GM10248 (cell line): Measurements from ENCODE around the gene ZYG11A.

Experiments used
- CTCF ChIA-PET: fragments of 300-600 bp; sonication (Branson Sonifier 250); formaldehyde crosslinking; extraction: SDS; loops from one replicate; lab custom pipeline; 2021; ENCODE audit warnings: antibody characterized with exemption; lab: Yijun Ruan, JAX
- POLR2A ChIA-PET: fragments of 350-650 bp; sonication (Branson Sonifier 250); formaldehyde crosslinking; extraction: SDS; loops from one replicate; lab custom pipeline; 2020; ENCODE audit warnings: antibody characterized with exemption; lab: Yijun Ruan, JAX
- DNase-seq: peaks from one replicate; pipeline ENCODE4 v3.0.0; 2012; ENCODE audit errors: extremely low spot score
- TF ChIP-seq, protein P1 (sequence below): IDR thresholded peaks from 2 replicates; pipeline ENCODE4 v1.5.1; 2012; ENCODE audit warnings: mild to moderate bottlenecking, low read depth; ENCODE audit errors: extremely low read depth, missing control alignments, control extremely low read depth

The ZYG11A gene

DNA sequence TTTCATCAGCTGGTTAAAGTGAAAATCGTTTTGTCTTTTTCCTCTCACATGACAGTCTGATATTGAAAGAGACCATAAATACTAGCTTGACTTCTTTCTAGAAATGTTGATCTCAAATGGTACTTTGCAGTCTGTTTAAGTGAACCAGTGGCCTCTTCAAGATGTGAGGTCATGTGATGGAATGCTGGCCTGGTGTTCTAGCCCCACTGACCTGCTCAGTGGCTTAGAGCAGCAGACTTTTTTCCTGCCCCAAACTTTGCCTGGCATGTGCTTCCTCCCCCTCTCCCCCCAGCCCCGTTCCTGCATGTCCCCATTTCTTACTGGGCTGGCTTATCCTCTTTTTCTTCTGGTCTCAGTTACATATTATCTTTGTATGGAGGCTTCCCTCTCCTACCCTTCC, 34.3 kb downstream of the ZYG11A start:
- DNase-seq, result no peak
- POLR2A ChIA-PET, result no interaction called here
- TF ChIP-seq, protein P1, sequence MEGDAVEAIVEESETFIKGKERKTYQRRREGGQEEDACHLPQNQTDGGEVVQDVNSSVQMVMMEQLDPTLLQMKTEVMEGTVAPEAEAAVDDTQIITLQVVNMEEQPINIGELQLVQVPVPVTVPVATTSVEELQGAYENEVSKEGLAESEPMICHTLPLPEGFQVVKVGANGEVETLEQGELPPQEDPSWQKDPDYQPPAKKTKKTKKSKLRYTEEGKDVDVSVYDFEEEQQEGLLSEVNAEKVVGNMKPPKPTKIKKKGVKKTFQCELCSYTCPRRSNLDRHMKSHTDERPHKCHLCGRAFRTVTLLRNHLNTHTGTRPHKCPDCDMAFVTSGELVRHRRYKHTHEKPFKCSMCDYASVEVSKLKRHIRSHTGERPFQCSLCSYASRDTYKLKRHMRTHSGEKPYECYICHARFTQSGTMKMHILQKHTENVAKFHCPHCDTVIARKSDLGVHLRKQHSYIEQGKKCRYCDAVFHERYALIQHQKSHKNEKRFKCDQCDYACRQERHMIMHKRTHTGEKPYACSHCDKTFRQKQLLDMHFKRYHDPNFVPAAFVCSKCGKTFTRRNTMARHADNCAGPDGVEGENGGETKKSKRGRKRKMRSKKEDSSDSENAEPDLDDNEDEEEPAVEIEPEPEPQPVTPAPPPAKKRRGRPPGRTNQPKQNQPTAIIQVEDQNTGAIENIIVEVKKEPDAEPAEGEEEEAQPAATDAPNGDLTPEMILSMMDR, result no peak
- CTCF ChIA-PET, result interaction anchor here (1.6 to 1.8 kb wide), 2 partner anchors 20 to 45 kb away, joined by 3 to 5 read pairs; partner anchors contain the start of gene ECHDC2

DNA sequence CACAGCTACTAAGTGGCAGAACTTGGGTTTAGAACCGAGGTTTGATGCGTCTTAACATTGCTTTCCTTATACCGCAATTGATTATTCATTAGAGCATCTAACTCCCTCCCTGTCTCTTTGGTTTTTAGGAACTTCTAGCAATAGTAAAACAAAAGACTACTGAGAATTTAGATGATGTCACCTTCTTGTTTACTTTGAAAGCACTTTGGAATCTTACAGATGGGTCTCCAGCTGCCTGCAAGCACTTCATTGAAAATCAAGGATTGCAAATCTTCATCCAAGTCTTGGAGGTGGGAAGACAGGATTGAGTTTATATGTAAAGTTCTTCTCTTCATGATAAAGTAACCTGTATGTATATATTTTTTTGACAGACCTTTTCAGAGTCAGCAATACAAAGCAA, 35.0 kb downstream of the ZYG11A start:
- CTCF ChIA-PET, result interaction anchor here (0.7 to 1.8 kb wide), 3 partner anchors 10 to 44 kb away, joined by 3 to 5 read pairs (median 3); partner anchors contain the start of gene ECHDC2
- DNase-seq, result no peak
- TF ChIP-seq, protein P1, result no peak
- POLR2A ChIA-PET, result no interaction called here

DNA sequence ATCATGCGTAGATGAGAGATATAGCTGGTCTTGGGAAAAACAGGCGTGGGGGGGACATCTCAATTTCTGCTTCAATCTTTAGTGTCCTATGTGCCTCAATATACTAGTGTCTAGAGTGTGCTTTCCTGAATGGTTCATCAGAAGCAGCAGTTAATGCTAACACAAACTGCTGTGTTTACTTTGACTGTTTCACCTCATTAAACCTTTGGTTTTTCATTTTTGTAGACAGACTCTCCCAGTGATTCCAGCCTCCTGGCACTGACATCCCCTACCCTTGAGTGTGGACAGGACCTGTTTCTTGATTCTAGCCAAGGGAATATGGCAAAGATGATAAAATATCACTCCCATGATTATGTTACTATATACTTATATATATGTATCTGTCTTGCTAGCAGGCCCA, 37.6 kb downstream of the ZYG11A start:
- ChIA-PET POLR2A (no interaction called here), CTCF (no interaction called here)
- TF ChIP-seq, protein P1, result no peak
- no peak for DNase-seq

DNA sequence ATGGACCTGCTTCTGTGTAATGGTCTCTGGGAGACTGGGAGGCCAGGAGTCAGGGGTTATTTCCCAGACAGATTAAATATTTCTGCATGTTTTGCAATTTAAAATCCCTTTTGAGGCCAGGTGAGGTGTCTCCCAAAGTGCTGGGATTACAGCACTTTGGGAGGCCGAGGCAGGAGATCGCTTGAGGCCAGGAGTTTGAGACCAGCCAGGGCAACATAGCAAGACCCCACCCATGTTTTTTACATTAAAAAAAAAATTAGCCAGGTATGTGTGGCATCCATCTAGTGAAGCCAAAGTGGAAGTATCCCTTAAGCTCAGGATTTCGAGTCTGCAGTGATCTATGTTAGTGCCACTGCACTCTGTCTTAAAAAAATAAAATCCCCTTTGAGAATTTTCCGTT, 44.9 kb downstream of the ZYG11A start:
- TF ChIP-seq, protein P1, result no peak
- CTCF ChIA-PET, result interaction anchor here (0.9 to 1.0 kb wide), 3 partner anchors 10 to 20 kb away, joined by 3 read pairs; no protein-coding TSS in a partner anchor
- no peak for DNase-seq
- POLR2A ChIA-PET, result no interaction called here

DNA sequence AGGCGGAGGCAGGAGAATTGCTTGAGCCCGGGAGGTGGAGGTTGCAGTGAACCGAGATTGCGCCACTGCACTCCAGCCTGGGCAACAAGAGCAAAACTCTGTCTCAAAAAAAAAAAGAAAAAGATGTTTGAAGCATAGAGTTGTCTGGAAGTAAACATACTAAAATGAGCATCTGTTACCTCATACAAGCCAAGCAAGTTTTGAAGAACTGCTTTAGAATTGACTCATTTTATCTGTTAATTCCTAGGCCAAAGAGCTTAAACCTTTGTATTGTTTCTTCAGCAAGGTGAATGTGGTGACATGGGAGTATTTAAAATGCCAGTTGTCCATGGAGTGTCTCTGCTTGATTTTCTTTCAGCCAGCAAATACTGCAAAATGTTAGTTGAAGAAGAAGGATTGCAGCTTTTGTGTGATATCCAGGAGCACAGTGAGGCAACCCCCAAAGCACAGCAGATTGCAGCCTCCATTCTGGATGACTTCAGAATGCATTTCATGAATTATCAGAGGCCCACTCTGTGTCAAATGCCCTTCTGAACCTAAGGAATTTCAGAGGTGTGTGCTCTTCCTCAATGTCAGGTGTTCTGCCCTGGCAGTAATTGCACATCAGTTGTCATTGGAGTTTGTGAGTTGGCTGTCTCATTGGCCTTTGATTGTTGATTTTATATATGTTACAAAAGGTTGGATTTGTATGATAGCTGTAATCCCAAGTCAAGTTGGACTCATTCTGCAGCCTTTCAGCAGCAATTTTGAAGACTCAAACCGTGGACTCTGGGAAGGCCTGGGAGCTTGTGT, 50.1 kb downstream of the ZYG11A start:
- POLR2A ChIA-PET, result no interaction called here
- CTCF ChIA-PET, result interaction anchor here (1.0 to 3.3 kb wide), 5 partner anchors 8 to 29 kb away, joined by 3 to 14 read pairs (median 3); partner anchors contain the start of gene ECHDC2
- no peak for DNase-seq
- TF ChIP-seq, protein P1, result no peak

DNA sequence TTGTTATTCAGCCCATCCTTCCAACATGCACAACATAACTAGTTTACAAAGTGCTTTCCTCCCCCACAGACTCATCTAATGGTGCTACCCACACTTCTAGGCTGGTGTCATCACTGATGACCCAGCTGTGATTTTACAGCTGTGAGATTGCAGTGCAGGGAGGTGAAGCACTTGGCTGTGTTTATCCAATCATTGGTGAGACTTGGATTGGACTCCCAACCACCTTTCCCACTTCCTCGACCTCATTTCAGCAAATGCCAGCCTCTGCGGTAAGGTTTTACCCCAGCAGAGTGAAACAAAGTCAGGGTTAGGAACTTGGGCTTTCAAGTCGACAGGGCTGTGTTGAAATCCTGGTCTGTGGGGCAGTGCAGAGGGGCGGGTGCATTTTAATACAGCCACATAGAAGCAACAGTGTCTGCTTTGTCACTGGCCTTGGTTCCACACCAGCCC, 56.9 kb downstream of the ZYG11A start:
- POLR2A ChIA-PET, result no interaction called here
- CTCF ChIA-PET, result no interaction called here
- no peak for DNase-seq
- TF ChIP-seq, protein P1, result no peak
